HL-60 (cell line): ENCODE measurements around the gene ENSA.

Source experiments
- CTCF ChIP-seq: IDR thresholded peaks from one replicate; pipeline ENCODE4 v1.5.1; 2011; ENCODE audit warnings: low read length, control low read depth, inconsistent platforms; ENCODE audit not compliant: insufficient read depth
- TF ChIP-seq, protein P1 (sequence below): IDR thresholded peaks from 2 replicates; pipeline ENCODE4 v1.6.1; 2012; ENCODE audit warnings: low read depth; ENCODE audit not compliant: insufficient replicate concordance

DNA sequence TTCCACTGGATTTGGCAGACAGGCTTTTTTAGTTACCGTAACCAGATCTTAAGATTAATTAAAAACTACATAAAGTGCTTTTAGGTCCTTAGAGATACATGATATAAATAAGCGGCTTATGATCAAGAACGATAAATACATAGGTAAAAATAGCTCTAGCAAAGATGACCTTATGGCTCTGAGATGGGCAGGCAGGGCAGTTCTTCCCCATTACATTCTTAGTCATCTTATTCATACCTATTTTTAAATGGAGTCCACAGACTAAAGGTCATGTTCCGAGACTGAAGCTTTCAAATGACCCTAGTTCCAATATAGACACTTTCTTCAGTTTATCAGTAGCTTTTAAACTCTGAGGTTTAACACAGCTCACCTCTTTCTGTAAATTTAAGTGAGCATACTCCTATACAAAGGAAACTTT lies 54.3 kb downstream of the ENSA start:
- TF ChIP-seq CTCF = no peak
- TF ChIP-seq, protein P1, sequence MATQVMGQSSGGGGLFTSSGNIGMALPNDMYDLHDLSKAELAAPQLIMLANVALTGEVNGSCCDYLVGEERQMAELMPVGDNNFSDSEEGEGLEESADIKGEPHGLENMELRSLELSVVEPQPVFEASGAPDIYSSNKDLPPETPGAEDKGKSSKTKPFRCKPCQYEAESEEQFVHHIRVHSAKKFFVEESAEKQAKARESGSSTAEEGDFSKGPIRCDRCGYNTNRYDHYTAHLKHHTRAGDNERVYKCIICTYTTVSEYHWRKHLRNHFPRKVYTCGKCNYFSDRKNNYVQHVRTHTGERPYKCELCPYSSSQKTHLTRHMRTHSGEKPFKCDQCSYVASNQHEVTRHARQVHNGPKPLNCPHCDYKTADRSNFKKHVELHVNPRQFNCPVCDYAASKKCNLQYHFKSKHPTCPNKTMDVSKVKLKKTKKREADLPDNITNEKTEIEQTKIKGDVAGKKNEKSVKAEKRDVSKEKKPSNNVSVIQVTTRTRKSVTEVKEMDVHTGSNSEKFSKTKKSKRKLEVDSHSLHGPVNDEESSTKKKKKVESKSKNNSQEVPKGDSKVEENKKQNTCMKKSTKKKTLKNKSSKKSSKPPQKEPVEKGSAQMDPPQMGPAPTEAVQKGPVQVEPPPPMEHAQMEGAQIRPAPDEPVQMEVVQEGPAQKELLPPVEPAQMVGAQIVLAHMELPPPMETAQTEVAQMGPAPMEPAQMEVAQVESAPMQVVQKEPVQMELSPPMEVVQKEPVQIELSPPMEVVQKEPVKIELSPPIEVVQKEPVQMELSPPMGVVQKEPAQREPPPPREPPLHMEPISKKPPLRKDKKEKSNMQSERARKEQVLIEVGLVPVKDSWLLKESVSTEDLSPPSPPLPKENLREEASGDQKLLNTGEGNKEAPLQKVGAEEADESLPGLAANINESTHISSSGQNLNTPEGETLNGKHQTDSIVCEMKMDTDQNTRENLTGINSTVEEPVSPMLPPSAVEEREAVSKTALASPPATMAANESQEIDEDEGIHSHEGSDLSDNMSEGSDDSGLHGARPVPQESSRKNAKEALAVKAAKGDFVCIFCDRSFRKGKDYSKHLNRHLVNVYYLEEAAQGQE = no peak
